GM21723 (cell line): ENCODE measurements around the gene LAMA5.

Experiments used
- ATAC-seq: cut with Tn5 transposase; IDR thresholded peaks from one replicate; pipeline ENCODE4 v1.9.1; 2021; ENCODE audit warnings: mild to moderate bottlenecking, moderate library complexity; ENCODE audit not compliant: unreplicated experiment

LAMA5 gene

DNA sequence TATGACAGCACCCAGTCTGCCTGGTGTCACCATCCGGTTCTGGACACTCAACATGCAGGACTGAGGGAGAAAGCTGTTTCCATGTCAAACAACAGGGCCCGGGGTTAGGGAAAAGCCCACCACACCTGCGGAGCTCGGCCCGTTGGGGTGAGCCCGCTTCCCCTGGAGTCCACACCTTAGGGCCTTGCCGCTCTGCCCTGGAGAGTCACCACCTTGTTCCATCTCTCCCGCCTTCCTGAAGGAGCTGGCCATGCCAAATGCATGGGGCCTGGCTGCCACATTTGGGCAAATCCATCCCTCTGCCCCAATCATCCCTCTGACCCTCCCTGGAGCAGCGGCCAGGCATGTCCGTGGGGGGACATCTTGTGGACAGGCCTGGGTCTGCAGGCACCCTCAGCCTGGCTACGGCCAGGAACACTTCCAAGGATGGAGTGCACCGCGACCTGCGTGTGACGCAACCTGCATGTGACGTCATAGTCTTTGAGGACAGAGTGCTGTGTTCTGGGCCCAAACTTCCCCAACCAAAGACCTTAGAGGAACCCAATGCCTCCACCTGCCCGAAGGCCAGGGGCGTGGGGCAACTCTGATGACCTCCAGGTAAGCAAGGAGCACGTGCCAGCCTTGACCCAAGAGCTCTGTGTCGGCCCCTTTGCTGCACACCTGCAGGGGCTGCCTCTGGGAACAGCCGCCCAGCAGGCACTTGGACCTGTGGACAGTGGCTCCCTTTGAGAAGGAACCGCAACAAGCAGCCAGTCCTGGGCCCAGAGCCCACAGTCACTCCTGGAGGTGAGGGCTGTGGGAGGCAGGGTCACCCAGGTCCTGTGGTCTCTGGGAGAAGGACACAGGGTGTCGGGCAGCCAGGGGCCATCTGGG is 38.2 kb upstream of the LAMA5 start:
- ATAC-seq = no peak

DNA sequence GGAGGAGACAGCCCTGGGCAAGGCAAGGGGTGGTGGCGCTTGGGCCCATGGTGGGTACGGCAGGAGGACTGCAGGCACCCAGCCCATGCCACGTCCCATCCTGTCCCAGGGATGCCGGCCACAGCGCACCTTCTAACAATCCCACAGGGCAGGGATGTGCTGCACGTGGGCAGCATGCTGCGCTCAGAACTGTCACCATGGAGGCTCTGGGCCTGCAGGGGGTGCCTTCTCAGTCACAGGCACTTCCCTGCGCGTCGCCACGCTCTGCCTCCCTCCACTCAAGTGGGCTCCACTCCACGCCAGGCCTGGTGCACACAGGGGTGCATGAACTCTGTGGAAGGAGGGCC is 37.6 kb upstream of the LAMA5 start:
- ATAC-seq = no peak

DNA sequence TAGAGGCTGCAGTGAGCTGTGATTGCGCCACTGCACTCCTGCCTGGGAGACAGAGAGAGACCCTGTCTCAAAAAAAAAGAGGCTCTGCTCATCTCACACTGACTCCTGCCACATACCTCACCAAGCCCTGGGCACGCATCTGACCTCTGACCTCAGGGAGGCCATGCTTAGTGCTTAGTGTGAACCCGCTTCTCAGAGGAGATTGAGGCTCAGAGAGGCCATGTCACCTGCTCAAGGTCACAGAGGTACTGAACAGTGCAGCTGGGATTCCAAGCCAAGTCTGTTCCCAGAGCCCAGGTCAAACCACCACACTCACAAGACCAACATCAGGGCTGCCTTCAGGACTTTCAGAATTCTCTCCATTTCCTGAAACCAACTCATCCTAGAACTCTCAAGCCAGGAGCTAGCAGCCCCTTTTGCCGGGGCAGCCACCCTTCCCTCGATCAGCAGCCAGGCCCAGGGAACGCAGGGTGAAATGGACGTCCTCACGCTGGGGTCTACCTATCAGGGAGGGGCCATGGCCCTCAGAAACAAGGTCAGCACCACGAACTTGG is 37.1 kb upstream of the LAMA5 start:
- ATAC-seq = no peak

DNA sequence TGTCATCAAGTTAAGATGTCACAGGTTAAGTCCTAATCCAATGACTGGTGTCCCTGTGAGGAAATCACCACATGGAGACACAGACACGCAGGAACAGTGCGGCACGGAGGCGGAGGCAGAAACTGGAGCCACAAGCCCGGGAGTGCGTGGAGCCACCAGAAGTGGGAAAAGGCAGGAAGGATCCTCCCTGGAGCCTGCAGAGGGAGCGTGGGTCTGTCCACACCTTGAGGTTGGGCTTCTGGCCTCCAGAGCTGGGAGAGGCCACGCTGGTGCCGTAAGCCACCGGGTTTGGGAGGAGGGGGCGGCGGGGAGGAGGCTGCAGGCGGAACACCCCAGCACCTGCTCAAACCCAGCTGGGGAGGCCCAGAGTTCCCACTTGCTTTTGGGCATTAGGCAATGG is 36.2 kb upstream of the LAMA5 start:
- no peak for ATAC-seq

DNA sequence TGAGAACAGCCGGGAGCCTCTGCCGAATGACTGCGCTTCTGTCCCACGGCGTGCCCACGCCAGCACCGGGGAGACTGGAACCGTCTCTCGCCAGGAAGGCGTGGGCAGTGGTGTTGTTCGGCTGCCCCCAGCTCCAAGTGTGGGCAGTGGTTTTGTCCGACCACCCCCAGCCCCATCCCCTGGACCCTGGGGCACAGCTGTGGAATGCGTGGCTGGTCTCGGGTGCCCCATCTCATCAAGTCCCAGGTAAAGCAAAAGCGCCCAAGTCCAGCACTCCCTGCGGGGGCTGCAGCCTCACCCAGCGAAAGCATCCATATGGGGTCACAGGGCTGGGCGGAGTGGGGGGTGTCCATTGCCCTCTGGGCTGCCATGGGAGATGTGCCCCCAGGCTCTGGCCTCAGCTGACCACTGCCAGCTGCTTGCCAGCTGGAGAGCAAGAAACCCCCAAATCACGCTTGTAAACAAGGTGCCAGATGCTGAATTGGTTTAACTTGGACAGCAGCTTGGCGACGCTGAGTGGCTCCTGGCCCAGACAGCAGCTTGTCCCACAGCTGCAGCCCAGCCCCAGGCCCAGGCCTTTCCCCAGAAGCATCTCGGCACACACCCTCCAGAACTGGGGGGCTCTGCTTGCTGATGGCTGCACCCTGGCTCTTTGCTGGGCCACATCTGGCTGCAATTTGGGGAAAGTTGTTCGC is 35.5 kb upstream of the LAMA5 start:
- no peak for ATAC-seq

DNA sequence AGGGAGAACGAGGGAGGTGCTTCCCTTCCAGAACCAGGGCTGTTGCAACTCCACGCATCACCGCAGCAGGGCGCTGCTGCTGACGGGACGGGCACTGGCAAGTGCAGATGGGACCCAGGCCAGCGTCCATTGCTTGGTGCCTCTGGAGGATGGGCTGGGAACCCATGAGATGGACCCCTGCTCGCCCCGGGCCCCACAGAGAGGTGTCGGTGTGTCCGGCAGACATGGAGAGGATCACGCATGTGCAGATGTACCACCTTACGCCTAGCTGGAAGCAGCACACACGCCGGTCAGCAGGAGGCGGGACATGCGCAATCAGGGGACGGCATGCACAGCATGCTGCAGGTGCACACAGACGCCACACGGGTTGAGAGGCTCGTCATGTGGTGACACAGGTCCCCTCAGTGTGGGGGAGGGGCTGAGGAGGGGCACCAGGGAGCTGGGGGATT is 34.2 kb upstream of the LAMA5 start:
- no peak for ATAC-seq

DNA sequence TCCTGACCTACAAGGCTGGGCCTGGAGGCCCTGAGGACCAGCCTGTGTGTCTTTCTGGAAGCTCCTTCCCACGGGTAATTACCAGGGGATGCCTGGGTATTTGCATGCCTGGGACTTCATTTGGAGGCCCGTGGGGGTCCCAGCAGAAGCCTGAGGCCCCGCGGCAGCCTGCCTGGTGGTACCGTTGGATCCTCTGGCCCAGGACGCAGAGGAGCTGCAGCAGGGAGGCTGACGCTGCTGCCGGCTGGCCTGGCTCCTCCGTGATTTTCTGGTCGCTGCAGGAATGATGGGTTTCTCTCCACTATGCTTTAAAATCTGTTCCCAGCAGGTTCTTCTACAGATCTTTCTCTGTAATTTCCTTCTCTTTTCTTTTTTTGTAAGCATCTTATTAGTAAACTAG is 33.4 kb upstream of the LAMA5 start:
- no peak for ATAC-seq

DNA sequence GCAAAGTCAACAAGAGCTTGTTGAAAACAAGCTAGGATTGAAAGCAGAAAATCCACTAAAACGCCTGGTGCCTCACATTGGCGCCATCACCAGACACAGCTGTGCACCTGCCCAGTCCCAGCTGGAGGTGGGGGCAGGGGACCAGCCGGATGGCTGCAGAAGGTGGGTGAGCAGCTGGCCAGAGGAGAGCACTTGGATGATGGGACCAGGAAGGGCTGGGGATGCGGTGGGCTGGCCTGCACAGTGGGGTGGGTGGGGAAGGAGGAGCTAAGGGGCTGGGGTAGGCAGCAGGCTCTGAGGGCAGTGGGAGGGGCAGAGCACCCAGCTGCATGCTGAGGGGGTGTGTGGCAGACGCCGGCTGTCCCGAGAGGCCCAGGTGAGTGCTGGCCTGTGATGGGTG is 32.9 kb upstream of the LAMA5 start:
- ATAC-seq = no peak

DNA sequence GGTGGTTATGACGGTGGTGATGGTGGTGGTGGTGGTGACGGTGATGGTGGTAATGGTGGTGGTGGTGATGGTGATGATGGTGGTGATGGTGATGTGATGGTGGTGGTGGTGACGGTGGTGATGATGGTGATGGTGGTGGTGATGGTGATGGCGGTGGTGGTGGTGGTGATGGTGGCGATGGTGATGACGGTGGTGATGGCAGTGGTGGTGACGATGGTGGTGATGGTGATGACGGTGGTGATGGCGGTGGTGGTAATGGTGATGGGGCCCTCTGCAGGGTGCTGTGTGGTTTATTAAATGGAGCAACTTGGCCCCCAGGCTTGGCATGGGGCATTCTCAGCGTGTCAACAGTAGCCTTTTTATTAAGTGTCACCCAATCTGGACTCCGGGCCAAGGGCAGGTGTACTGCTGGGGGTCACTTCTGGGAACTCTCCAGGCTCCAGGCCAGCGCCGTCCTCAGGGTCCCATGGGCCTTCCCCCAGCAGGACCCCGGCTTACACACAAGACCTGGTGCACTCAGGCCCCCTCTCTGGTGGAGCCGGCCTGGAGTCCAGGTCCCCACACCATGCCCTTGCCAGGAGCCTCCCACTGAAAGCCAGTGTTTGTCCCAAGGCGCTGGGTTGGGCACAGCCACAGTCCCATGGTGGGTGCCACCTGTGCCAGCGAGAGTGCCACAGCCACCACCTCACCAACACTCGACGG is 31.2 kb upstream of the LAMA5 start:
- no peak for ATAC-seq

DNA sequence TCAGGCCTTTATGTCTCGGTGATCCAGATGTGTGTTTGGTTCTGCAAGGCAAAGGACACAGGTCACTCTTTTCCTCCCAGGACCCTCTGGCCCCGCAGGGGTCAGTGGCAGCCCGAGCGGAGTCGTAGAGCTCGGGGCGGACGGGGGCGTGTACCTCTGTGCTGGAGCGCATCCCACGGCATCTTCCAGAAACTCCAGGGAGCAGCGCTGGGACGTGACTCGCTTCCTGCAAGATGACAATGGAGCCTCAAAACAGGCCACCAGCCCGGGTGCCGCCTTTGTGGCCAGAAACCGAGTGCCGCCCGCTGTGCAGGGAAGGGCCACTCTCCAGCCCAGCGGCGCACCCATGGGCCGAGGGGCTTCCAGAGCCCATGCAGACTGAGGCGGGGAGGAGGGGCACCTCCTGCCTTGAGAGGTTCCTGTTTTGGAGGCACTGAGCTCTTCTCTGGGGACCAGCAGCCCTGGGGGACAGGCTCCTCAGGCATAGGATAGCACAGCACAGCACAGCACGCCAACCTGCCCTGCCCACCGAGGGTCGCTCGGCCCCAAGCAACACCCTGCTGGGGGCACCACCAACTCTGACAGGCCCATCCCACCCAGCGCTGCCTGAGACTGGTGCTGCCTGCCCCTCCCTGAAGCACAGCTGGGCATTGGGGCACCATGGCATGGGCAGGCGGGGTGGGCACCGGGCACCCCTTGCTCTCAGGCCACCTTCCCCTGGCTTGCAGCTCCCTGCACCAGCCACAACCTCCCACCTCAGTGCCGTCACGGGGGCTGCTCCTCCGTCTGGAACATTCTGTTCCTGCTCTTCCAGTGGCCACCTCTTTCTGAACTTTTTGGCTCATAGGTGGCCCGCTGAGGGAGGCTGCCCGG is 29.5 kb upstream of the LAMA5 start:
- ATAC-seq = no peak

DNA sequence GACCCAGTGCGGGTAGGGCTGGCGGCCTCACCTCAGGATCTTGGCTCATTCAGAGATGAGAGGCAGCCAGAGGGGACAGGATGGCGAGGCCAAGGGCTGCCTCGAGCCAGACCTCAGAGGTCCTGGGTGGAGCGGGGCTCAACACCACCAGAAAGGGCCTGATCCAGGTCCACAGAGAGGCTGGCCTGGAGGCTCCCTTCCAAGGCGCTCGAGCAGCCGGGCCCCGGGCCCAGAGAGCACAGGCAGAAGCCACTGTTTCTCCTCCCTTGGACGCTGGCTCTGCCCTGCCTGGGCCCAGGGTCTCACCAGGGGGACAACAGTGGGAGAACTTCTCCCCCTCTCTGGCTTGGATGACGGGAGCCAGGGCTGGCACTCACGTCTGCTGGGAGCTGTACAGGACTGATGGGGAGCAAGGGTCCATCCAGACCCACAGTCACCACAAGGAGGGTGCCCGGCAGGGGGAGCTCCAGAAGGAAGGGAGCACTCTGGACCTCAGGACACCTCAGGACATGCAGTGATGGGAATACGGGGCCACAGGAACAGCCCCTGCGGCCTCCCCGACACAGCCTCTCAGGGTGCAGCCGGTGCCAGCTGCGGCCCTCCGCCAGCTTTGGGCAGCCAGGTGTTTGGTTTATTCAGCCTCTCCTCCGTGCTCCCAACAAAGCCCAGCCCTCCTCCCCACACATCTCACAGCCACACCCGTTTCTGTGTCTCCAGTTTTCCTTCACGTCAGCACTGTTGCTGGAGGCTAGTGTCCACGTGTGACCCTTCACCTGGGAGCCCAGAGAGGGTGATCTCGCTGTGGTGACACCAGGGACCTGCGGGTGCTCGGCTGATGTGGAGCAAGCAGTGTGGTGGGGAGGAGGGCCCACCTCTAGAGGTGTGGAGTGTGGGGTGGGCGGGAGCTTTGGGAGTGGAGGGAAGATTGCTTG is 28.5 kb upstream of the LAMA5 start:
- no peak for ATAC-seq

DNA sequence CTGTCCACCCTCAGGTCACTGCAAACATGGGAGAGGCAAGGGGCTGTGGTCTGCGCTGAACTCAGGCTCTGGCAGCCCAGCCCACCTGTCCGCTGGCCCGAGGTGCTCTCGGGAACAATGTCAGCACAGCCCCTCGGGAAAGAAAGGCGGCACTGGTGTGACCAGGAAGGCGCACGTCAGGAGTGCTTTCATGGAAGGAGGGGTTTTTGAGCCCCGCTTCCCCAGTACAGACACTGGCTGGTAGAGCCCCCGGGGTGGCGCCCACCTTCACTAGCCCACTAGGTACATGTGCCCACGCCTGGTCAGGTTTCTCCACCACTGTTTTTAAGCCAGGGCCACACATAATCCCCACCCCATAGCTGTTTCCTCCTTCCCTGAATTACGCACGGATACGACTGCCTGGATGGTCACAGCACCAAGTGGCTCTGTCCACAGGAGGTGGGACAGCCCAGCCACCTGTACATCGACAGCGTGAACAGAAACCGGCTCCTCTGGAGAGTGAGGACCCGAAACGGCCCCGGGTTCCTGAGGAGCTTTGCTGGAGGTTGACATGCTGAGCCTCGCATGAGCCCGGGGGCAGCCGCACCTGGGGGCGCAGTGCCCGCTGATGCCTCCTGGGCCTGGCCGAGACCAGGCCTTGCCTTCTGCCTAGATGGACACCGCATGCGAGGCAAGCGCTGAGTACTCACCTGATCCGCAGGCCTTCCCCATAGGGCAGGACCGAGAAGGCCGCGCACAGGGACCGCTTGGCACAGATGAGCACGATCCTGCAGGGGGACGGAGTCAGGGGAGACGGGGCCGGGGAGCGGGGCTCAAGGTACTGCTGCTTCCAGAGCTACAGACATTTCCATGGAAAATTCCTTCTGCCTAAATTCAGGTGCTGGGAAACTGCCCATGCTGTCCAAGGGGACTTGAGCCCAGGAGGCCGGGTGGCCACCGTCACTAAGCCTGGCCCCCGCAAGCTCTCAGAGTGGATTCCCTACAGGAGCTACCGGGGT is 27.4 kb upstream of the LAMA5 start:
- ATAC-seq = no peak

DNA sequence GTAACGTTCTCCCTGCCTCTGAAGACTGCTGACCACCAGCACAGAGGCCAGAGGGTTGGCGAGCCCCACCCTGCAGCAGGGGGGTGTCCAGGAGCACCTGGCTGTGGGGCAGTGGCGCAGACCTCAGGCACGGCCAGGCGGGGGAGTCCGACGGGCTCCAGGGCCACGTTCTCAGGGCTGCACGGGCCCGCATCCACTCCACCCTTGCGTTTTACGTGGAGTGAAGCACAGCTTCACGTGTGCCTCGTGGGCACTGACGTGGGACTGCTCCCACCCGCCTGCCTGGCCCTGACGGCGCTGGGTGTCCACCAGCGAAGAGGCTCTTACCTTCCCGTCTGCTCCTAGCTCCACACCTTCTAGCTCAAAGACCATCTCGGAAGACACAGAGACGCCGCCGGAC is 26.7 kb upstream of the LAMA5 start:
- no peak for ATAC-seq

DNA sequence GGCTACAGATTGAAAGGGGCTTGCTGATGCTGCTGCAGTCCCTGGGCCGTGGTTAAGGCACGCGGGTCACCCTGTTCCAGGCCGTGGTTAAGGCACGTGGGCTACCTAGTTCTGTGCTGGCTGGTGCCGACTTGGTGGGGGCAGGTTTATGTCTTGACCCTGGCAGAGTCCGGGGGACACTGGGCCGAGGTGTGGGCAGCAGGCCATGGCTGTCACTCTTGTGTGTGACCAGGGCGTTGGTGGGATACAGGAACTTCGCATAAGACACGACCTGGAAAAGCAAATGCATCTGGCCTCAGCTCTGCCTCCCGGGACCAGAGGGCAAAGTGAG is 26.2 kb upstream of the LAMA5 start:
- ATAC-seq = no peak

DNA sequence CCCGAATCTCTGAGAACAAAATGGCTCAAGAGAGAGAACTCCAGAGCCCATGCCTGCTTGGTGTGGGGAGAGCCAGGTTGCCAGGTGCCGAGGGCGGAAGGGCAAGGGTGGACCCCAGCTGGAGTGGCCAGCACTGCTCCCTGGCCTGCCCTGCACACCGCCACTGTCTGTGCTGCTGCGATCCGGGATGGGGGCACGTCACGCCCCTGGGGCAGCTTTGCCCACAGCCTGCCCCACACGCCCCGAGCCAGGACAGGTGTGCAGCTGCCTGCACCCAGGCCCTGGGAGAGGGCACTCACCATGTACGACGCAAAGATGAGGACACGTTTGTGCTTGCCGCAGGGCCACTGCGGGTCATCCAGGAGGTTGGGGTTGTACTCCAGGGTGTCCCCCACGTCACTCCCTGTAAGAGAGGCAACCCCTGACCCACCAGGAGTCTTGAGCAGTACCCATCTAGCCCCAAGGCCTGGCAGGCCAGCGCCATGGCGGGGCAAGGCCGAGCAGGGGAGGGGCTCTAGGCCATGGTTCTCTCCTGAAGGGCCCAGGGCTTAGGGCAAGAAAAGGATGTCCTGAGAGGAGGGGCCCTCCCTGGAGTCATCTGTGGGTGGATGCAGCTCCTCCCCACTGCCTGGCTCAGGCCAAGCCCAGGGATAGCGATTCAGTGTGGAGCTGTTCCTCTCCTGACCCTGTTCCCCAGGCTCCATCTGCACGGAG is 25.7 kb upstream of the LAMA5 start:
- ATAC-seq = no peak

DNA sequence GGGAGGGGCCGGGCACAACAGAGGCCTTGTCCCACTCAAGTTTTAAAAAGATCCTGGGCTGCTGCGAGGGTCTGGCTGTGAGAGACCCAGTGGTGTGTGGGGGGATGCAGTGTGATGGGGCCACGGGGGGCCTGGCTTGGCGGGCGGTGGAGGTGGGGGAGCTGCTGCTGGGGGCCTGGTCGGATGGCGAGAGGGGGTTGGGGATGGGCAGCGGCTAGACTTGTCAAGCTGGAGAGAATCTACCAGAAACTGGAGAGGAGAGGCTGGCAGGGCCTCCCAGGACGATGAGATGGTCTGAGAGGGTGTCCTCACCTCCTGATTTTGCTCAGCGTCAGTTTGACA is 24.9 kb upstream of the LAMA5 start:
- no peak for ATAC-seq

DNA sequence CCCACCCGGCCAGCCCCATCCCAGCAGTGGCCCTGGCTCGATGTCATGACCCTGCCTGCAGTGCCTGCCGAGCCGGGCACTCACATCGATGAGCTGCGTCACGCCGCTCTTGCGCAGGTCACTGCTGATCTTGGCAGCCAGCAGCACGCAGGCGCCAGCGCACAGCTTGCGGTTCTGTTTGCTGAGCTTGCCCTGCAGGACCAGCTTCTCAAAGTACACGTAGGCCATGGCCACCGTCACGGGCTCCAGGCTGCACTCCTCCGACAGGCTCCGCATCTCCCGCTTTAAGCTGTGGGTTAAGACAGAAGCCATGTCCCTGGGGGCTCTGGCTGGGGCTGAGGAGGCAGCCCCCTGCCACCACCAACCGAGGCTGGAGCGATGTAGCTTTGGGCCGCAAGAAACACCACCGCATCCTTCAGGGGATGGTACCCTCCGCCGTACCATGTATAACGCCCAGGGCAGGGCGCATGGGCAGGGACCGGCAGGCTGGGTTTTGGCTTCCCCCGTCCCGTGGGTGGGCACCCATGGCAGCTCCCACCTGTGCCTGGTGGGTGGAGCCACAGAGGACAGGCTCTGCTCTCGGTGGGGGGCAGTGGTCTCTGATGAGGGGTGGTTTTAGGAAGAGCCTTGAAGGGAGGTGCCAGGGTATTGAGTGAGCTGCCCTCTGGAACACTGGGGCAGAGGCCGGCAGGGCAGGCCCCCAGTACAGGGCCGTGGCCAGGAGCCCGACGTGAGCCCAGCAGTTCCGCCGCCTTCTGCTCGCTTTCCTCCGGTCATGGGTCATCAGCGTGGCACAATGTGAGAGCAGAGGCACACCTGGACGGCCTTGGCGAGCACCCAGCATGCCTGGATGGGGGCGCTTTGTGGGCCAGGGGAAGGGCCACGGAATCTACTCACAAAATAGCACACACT is 24.3 kb upstream of the LAMA5 start:
- ATAC-seq = no peak
